Stimulated activated CD8-positive, alpha-beta memory T cell treated with anti-CD3 and anti-CD28 coated beads, Interleukin-12 subunit alpha, Interleukin-12 subunit beta, amount 100 ng/mL, for 24 hours (primary cell): ENCODE data around the gene AKAP8L.
"Not testable (repeated sequence)": the region's sequence is repeated elsewhere in the genome, so short reads cannot be mapped to it uniquely, and the experiment has no call there.

ENCODE experiments used
- DNase-seq: peaks from one replicate; pipeline ENCODE4 v3.0.0-alpha.2; 2020; ENCODE audit errors: extremely low read depth

AKAP8L gene

DNA sequence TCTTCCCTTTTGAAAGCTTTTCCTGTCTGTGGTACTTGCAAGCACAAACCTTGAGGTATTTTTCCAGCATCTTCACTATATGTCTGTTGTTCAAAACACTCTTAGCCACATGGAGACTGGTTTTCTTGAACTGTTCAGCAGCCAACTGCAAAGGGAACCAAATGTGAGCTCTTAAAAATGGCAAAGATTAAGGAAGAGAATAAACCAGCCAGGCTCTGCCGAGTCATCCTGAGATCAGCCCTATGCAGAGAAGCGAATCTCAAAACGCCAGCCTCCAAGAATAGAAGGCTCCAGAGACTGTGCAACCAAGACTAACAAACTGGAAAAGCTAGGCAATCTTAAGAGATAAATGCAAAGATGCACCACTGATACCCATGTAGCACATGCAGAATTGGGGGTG, 59.9 kb downstream of the AKAP8L start:
- no peak for DNase-seq

DNA sequence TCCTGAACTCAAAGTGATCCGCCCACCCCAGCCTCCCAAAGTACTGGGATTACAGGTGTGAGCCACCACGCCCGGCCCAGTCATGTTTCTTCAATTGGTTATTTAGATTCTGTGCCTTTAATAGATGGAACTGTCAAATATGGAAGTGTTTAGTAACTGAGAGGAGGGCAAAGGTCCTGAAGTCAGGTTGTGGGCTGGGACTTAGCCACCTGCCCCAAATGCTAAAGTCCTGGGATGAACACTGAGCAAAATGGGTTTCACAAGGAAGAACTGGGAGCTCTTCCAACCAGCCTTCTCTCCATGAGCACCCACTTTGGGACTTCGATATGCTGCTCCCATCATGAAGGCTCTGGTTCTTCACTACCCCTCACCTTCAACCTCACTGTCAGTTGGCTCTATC, 60.9 kb downstream of the AKAP8L start:
- no peak for DNase-seq

DNA sequence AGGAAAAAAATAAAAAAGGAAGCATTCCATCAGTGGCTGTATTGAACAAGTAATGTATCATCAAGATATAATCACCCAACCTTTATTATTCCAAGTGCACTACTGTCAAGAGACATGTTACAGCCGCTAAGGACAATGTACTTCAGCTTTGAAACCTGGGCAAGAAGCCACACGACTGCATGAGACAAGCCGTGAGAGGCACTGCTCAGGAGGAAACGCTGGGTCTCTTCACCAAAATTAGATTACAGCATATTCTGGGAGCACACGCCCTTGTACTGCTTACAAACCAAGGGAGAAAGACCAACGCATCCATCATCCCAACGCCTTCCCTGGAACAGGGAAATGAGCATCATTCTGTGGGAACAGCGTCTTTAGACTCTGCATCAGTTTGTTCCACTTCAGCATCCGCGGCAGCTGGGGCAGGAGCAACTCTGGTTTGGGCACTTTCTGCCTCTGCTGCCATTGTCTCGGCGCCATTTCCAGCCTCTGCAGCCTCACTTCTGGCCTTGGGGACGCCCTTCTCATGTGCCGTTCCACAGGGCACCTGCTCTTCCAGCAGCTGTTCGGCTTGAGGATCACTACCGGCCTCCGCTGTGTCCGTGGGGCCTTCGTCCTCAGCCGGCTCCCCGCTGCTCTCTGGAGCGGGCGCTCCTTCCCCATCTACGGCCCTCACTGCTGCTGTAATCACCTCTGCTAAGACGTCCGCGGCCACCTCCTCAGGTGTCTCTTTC, 64.1 kb downstream of the AKAP8L start:
- no peak for DNase-seq

DNA sequence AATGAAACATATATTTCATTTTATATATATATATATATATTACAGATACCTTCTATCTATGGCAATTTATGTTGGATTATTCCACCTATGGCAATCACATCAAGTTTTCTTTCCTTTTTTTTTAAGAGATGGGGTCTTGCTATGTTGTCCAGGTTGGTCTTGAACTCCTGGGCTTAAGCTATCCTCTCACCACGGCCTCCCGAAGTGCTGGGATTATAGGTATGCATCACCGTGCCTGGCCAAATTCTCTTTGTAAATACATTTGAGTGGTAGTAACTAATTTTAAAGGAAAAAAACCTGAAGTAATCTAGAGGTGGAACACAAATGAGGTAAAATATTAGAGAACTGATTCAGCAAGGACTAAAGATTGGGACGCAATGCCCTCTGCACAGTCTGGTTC, 64.9 kb downstream of the AKAP8L start:
- DNase-seq: no peak

DNA sequence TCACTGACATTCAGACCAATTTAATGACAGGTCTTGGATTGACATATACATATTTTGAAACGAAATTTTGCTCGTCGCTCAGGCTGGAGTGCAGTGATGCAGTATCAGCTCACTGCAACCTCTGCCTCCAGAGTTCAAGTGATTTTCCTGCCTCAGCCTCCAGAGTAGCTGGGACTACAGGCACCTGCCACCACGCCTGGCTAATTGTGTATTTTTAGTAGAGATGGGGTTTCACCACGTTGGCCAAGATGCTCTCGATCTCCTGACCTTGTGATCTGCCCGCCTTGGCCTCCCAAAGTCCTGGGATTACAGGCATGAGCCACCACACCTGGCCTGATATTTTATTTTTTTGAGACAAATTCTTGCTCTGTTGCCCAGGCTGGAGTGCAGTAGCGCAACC, 66.3 kb downstream of the AKAP8L start:
- not testable (repeated sequence) for DNase-seq

DNA sequence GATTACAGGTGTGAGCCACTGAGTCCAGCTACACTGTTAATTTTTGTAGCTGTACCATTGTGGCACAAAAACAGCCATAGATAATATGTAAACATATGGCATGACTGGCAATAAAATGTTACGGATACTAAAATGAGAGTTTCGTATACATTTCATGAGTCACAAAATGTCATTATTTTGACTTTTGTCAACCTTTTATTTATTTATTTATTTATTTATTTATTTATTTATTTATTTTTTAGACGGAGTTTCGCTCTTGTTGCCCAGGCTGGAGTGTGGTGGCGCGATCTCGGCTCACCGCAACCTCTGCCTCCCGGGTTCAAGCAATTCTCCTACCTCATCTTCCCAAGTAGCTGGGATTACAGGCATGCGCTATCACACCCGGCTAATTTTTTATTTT, 77.5 kb downstream of the AKAP8L start:
- DNase-seq: not testable (repeated sequence)

DNA sequence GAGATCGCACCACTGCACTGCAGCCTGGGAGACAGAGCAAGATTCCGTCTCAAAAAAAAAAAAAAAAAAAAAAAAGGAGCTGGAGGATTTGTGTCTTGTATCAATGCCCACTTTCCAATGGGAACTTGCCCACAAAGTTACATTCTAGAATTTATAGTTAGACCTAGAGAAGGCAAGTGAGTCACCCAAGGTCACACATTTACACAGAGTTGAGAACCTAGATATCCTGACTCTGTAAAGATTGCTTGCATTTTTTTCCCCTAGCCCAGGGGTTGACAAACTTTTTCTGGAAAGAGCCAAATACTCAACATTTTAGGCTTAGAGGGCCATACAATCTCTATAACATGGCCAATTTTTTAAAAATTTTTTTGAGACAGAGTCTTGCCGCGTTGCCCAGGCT, 78.7 kb downstream of the AKAP8L start:
- no peak for DNase-seq

DNA sequence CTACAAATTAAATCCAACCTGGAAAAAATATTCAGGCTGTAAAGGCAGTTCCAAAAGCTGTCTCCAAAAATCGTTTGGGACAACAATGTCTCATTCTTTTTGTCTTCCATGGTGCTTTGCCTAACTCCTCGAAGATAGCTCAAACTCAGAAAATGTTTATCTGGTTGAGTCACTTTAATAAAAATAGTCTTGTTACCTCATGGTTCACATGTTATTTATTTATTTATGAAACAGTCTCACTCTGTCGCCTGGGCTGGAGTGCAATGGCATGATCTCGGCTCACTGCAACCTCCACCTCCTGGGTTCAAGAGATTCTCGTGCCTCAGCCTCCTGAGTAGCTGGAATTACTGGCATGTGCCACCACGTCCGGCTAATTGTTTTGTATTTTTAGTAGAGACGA, 81.6 kb downstream of the AKAP8L start:
- no peak for DNase-seq

DNA sequence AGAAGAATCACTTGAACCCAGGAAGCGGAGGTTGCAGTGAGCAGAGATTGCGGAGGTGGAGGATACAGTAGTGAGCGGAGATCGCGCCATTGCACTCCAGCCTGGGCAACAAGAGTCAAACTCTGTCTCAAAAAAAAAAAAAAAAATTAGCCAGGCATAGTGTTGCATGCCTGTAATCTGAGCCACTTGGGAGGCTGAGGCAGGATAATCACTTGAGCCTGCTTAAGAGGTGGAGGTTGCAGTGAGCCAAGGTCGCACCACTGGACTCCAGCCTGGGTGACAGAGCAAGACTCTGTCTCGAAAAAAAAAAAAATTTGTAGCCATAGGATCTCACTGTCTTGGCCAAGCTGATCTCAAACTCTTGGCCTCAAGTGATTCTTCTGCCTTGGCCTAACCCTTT, 82.8 kb downstream of the AKAP8L start:
- not testable (repeated sequence) for DNase-seq

DNA sequence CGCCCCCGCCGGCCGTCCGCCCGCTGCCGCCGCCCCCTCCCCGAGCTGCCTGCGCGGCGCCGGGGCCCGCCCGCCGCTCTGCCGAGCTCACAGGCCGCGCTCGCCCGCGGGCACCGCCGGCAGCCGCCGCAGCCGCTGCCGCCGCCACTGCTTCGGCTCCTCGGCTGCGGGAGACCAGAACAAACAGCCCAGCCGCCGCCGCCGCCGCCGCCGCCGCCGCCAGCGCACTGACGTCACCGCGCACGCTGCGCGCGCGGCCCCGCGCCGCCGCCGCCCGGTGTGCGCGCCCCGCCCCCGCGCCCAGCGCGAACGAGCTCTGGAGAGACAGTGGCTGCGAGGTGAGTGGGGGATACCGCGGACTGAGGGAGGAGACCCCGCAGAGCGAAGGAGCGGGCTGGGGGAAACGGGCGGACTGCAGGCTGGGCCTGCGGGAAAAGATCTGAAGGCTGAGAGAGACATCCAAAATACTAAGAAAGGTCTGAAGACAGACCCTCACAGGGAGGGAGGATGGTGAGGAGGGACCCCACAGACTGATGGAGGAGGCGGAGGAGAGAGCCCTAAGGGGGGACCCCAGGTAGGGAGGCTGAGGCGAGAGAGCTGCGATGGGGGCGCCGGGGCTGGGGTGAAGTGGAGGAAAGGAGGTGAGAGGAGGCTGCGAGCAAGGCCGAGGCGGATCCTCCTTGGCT, 86.3 kb downstream of the AKAP8L start, which contains the start of gene BRD4:
TSS of gene BRD4 (minus strand) at position 229 of the 686 bp plus-strand sequence. CDS start 59,440 bp downstream, outside the sequence.
- DNase-seq: peak; percentile 43

DNA sequence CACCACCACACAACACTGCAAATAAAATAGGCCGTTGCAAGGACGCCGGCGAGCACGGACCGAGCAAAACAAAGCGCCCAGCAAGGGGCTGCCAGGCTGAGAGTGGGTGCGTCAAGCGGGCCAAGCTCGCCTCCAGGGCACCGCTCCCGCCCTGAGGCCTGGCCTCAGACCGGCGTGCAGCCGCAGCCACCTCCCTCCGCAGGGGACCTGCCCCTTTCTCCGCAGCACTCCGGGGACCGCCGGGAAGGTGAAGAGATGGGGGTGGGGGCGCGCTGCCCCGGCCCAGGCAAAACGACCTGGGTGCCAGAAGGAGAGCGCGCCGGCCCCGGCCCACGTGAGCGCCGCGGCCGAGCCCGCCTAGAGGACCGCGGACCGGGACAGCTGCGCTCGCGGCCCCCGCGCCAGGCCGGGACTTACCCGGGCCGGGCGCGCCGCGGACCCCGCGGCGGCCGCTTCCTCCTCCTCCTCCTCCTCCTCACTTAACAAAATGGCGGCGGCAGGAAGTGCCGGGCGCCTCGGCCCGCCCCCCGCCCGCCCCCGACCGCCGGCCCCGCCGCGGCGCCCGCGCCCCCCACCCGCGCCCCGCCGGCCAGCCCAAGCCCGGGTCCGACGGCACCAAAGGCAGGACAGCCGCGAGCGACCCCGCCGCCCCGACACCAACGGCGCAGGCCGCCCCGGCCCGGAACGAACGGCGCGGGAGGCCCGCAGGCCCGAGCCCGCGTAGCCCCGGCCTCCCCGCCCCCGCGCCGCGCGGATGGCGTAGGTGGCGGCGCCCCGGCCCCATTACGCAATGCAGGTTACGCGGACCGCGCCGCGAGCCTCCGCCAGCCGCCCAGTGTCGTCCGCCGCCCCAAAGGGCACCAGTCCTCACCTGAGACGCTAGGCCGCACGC, 87.1 kb downstream of the AKAP8L start:
- DNase-seq: peak; percentile 28

DNA sequence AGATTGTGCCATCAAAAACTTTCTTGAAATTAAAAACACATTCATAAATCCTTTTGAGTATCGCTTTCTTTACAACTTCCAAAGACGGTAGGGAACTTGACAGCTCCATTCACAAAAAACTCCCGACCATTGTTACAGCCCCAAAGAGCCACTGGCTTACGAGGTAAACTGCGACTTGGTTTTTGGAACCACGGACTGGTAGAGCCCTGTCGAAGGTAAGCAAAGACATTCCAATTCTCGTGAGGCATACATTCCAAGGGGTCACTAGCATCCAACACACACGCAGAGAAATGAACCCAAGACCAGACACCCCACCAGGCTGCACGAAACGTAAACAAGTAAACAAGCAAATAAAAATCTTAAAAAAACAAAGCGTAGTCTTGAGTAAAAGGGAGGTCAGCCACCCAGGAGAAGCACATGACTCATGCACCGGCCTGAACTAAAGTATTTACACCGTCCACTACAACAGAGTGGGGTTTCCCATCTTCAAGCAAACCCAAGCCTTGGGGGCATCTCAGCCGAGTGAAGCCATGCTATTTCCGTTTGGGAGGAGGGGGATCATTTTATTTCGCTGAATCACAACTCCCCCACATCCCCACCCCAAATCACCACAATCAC, 87.9 kb downstream of the AKAP8L start:
- DNase-seq: no peak
